GM18499 (cell line): Measurements from ENCODE around the gene GIPC3.

Experiments used
- ATAC-seq: cut with Tn5 transposase; IDR thresholded peaks from one replicate; pipeline ENCODE4 v1.9.1; 2021; ENCODE audit warnings: moderate number of reproducible peaks; ENCODE audit not compliant: insufficient read depth, unreplicated experiment

The GIPC3 gene

GRCh38 chr19:3603121-3603811 lies 18.0 kb downstream of the GIPC3 start:
- ATAC-seq: no peak

GRCh38 chr19:3604227-3604986 lies 19.1 kb downstream of the GIPC3 start:
- no peak for ATAC-seq

GRCh38 chr19:3604987-3605343 lies 19.7 kb downstream of the GIPC3 start:
- no peak for ATAC-seq

GRCh38 chr19:3605361-3605760 lies 20.1 kb downstream of the GIPC3 start:
- ATAC-seq: no peak

- no peak for ATAC-seq
These were observed 20.5 kb downstream of the GIPC3 start for GRCh38 chr19:3605770-3606169.

GRCh38 chr19:3606174-3606689 lies 21.0 kb downstream of the GIPC3 start:
- no peak for ATAC-seq

GRCh38 chr19:3606690-3607289 lies 21.5 kb downstream of the GIPC3 start, which contains the start of gene TBXA2R:
Gene TBXA2R (minus strand): TSS chr19:3606875. CDS start chr19:3600634, 6,241 bp downstream.
- ATAC-seq: no peak

GRCh38 chr19:3607303-3608078 lies 22.2 kb downstream of the GIPC3 start:
- no peak for ATAC-seq

- no peak for ATAC-seq
These were observed 22.9 kb downstream of the GIPC3 start for GRCh38 chr19:3608079-3608641.

- ATAC-seq: no peak
These were observed 23.6 kb downstream of the GIPC3 start for GRCh38 chr19:3608750-3609322.

- ATAC-seq: no peak
These were observed 24.8 kb downstream of the GIPC3 start for GRCh38 chr19:3609779-3610719.

GRCh38 chr19:3610745-3611717 lies 25.8 kb downstream of the GIPC3 start:
- no peak for ATAC-seq

GRCh38 chr19:3611841-3612240 lies 26.6 kb downstream of the GIPC3 start:
- ATAC-seq: no peak

- no peak for ATAC-seq
These were observed 27.1 kb downstream of the GIPC3 start for GRCh38 chr19:3612330-3612729.

GRCh38 chr19:3612901-3613741 lies 27.8 kb downstream of the GIPC3 start:
- ATAC-seq: no peak

GRCh38 chr19:3613818-3614661 lies 28.8 kb downstream of the GIPC3 start:
- no peak for ATAC-seq
